DMS 273 treated with DMSO at 0.1 percent for 48 hours (cell line): ENCODE data around the gene PLEKHG1.

ENCODE experiments used
- DNase-seq: peaks from one replicate; lab custom pipeline; 2025; lab: John Stamatoyannopoulos, UW

Gene PLEKHG1

DNA sequence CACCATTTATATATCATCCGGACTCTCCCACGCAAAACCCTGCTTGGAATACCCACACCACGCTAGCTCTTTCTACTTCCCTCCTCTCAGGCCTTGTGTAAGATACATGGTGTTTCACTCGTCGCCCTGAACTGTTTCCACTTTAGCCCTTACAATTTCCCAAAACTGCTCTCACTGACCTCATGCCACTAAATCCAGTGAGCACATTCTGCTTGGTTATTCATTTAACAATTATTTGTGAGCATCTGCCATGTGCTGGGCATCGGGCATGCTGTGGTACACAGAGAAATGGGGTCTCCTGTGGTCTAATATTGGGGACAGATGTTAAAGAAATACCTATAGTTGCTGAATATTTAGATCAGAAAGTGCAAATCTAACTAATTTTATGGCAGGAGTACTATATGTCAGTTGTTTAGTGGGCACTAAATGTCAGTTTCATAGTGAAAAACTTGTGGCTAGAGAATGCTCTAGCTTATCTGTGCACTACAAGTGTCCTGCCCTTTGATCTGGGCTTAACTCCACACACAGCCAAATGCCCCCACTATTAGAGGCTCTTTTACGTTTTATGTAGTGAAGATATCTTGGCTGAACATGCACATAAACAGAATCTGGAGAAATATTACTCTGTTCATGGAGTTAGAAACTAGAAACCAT lies 41.0 kb downstream of the PLEKHG1 start:
- DNase-seq: no peak

DNA sequence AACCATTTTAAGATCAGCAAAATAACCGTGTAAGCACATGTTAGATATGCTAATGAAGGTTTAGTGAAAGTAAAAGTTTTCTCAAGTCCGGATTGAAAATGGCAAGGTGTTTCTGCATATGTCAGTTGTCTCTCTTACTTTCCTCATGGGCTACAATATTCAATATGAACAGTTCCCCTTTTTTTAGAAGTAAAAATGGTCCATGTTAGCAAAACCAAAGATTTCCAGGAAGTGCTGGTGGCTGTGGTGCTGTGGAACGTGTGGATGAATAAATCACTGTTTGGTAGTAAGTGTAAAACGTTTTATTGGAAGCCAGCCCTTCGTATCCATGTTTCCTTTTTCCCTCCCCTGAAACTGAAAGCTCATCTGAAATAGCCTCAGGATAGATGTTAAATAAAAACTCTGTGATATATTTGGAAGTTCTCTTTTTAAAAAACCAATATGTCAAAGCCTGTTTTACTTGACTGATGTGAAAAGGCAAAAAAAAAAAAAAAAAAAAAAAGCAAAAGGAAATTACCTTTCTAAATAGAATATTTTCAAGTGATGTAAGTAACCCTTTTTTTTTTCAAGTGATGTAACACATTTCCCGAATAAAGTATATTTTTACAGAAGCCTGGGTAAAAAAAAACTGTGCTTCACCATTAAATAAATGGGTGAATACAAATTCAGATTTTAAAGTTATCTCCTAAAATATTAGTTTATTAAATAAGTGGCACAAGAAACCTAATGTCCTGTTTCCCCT lies 41.9 kb downstream of the PLEKHG1 start:
- no peak for DNase-seq

GRCh38 chr6:150646228-150646627 lies 46.5 kb downstream of the PLEKHG1 start:
- no peak for DNase-seq

- no peak for DNase-seq
Observed at GRCh38 chr6:150647051-150647450, 47.4 kb downstream of the PLEKHG1 start.
